B cell (primary cell): ENCODE results near the gene KCNQ2. TPM values are rescaled to one million over a fixed set of nuclear protein-coding genes. Genes with fewer than 3 reads are reported as not detected.

Experiments
- ATAC-seq: fragments of 200-7000 bp; cut with Tn5 transposase; one replicate; pipeline ENCODE4 v1.10.0; 2021; ENCODE audit warnings: low read depth, mild to moderate bottlenecking, moderate number of reproducible peaks, moderate library complexity
- CTCF ChIA-PET: fragments of 350-600 bp; sonication (Branson Sonifier 250); formaldehyde crosslinking; loops from one replicate; lab custom pipeline; 2021; ENCODE audit warnings: antibody characterized with exemption, inconsistent platforms; lab: Charles Lee
- POLR2A ChIA-PET: fragments of 350-600 bp; sonication (Branson Sonifier 250); formaldehyde crosslinking; loops from one replicate; lab custom pipeline; 2021; ENCODE audit warnings: antibody characterized with exemption; lab: Charles Lee
- DNase-seq: peaks from one replicate; pipeline ENCODE4 v3.0.0; 2013
- H2AFZ ChIP-seq: 2 replicates; pipeline ENCODE4 v1.6.1; 2012; ENCODE audit warnings: mild to moderate bottlenecking, low read depth, low read length; ENCODE audit not compliant: insufficient read depth, poor library complexity, severe bottlenecking
- H3K27ac ChIP-seq, 2 donors: 1 replicate in 1 of 2; 2 replicates in 1 of 2; pipeline ENCODE4 v1.5.1; 2012 to 2013; ENCODE audit warnings: low read length in 2 of 2, mild to moderate bottlenecking in 2 of 2, moderate library complexity in 1 of 2
- H3K27me3 ChIP-seq, 4 experiments: fragments of 200-600 bp in 1 of 4; sonication (generic) in 1 of 4; replicated peaks in 1 of 4; 1 replicate in 2 of 4; 2 replicates in 2 of 4; pipeline versions ENCODE4 v1.6.1 to v1.7.0; 2013 to 2016; ENCODE audit warnings: low read length in 3 of 4, mild to moderate bottlenecking in 2 of 4, mixed read lengths in 1 of 4, moderate library complexity in 1 of 4; ENCODE audit not compliant: insufficient read depth in 4 of 4, control insufficient read depth in 3 of 4; ENCODE audit errors: control extremely low read depth in 1 of 4
- H3K36me3 ChIP-seq, 2 experiments: replicated peaks in 1 of 2; 1 replicate in 1 of 2; 2 replicates in 1 of 2; pipeline versions ENCODE4 v1.6.1 to v1.7.1; 2013; ENCODE audit warnings: low read length in 1 of 2; ENCODE audit not compliant: insufficient read depth in 2 of 2, control insufficient read depth in 1 of 2; ENCODE audit errors: control extremely low read depth in 1 of 2, extremely low read depth in 1 of 2
- H3K4me1 ChIP-seq, 2 donors: fragments of 200-600 bp in 1 of 2; sonication (generic) in 1 of 2; 1 replicate in 1 of 2; 2 replicates in 1 of 2; pipeline versions ENCODE4 v1.5.1 to v1.6.1; 2013 to 2017; ENCODE audit warnings: low read length in 2 of 2; ENCODE audit not compliant: control insufficient read depth in 2 of 2, insufficient read depth in 2 of 2
- H3K4me2 ChIP-seq: replicated peaks from 2 replicates; pipeline ENCODE3; 2012; ENCODE audit warnings: mild to moderate bottlenecking, low read depth, low read length; ENCODE audit not compliant: poor library complexity, severe bottlenecking
- H3K4me3 ChIP-seq, 5 experiments: fragments of 200-600 bp in 1 of 5; sonication (generic) in 1 of 5; 1 replicate in 3 of 5; 2 replicates in 2 of 5; pipeline versions ENCODE4 v1.5.1 to v1.7.0; 2011 to 2016; ENCODE audit warnings: low read length in 4 of 5, mild to moderate bottlenecking in 4 of 5, low read depth in 2 of 5, control low read depth in 1 of 5, moderate library complexity in 1 of 5; ENCODE audit not compliant: insufficient read depth in 1 of 5; ENCODE audit errors: control extremely low read depth in 1 of 5, extremely low read depth in 1 of 5
- H3K79me2 ChIP-seq: fragments of 200-600 bp; sonication (generic); one replicate; pipeline ENCODE4 v1.6.0; 2016; ENCODE audit warnings: low read length; ENCODE audit not compliant: control insufficient read depth, insufficient read depth
- H3K9ac ChIP-seq: fragments of 200-600 bp; sonication (generic); 2 replicates; pipeline ENCODE4 v1.6.1; 2017; ENCODE audit warnings: mild to moderate bottlenecking, low read length, moderate library complexity
- H3K9me3 ChIP-seq, 3 donors: one replicate each; pipeline versions ENCODE4 v1.6.1 to v1.7.1; 2013; ENCODE audit warnings: low read length in 2 of 3; ENCODE audit not compliant: control insufficient read depth in 2 of 3, insufficient read depth in 1 of 3; ENCODE audit errors: control extremely low read depth in 1 of 3
- H4K20me1 ChIP-seq: 2 replicates; pipeline ENCODE4 v1.6.0; 2012; ENCODE audit warnings: mild to moderate bottlenecking, low read length; ENCODE audit not compliant: insufficient read depth, control insufficient read depth, poor library complexity, severe bottlenecking
- H3K27ac Mint-ChIP-seq: one replicate; pipeline ENCODE4 v1.8.0; 2021; ENCODE audit warnings: mixed read lengths
- H3K27me3 Mint-ChIP-seq: one replicate; pipeline ENCODE4 v1.8.0; 2021; ENCODE audit warnings: mixed read lengths
- H3K4me1 Mint-ChIP-seq: one replicate; pipeline ENCODE4 v1.8.0; 2021; ENCODE audit warnings: mixed read lengths
- H3K4me3 Mint-ChIP-seq: one replicate; pipeline ENCODE4 v1.8.0; 2021; ENCODE audit warnings: mixed read lengths
- H3K9me3 Mint-ChIP-seq: one replicate; pipeline ENCODE4 v1.8.0; 2022; ENCODE audit warnings: mixed read lengths; ENCODE audit not compliant: insufficient read depth
- EZH2 ChIP-seq: IDR thresholded peaks from 2 replicates; pipeline ENCODE4 v1.6.1; 2012; ENCODE audit warnings: borderline replicate concordance, low read depth, mild to moderate bottlenecking, moderate library complexity, low read length; ENCODE audit not compliant: insufficient read depth, poor library complexity, severe bottlenecking
- WGBS: methylation state at CpG from one replicate; pipeline ENCODE4 v1.1.5; 2013; ENCODE audit warnings: missing lambda C conversion rate; ENCODE audit not compliant: insufficient coverage; 5-methylcytosine and 5-hydroxymethylcytosine counted together
- intact Hi-C: fragments of 100-400 bp; cut with micrococcal nuclease; formaldehyde crosslinking; loops from one replicate; pipeline ENCODE4 v1.10.0; 2022
- polyA plus RNA-seq: library from polyadenylated mRNA; depleted of rRNA; stranded (reverse); fragments of >200 nt; gene quantifications from 2 replicates; pipeline ENCODE4 v1.2.3, GENCODE V29; 2012
- total RNA-seq, 2 donors: library from RNA; stranded (reverse); fragments of 120-200 nt in 1 of 2; gene quantifications; 1 replicate in 1 of 2; 2 replicates in 1 of 2; pipeline versions ENCODE4 v1.2.3 to v1.2.4, GENCODE V29; 2013 to 2022
- TF ChIP-seq, protein P1 (sequence below): fragments of 200-600 bp; IDR thresholded peaks from one replicate; pipeline ENCODE4 v1.8.0; 2022; ENCODE audit warnings: antibody characterized with exemption, mild to moderate bottlenecking

Gene KCNQ2
- total and polyA plus RNA-seq, 2 donors (not counting 1 experiment from before 2014, with no cell fraction given), result 0.12 TPM; not detected in 1

DNA sequence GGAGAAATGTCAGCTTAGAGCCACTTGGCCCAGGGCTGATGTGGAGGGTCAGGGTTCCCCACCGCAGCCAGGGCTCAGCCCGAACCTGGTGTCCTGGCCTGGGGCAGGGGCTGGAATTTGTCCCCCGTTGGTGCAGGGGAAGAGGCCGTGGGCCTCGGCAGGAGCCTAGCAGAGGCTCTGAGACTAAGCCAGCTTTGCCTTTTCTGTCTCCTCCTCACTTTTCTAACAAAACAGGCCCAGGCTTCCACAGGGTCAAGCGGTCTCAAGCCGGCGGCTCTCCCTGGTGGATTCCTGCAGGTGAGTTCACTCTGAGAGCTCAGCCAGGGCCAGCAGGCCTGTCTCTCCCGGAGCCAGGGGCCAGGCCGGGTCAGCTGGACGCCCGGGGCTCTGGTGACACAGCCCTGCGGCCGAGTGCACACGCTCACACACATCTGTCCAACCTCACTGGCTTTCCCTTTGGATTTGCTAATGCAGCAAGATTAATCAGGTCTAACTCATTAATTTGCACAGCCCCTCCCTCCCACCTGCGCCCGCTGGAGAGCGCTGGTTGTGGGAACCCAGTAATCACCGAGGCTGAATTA is 108.4 kb downstream of the KCNQ2 start:
- H4K20me1 ChIP-seq, result no peaks in the 10 kb centered on the region
- peaks cover 17% of the 10 kb centered on the region for H3K27me3 Mint-ChIP-seq
- H3K4me1 Mint-ChIP-seq, result peaks cover 4% of the 10 kb centered on the region
- no peaks in the 10 kb centered on the region for H3K79me2 ChIP-seq
- TF ChIP-seq EZH2, result no peak
- TF ChIP-seq, protein P1, sequence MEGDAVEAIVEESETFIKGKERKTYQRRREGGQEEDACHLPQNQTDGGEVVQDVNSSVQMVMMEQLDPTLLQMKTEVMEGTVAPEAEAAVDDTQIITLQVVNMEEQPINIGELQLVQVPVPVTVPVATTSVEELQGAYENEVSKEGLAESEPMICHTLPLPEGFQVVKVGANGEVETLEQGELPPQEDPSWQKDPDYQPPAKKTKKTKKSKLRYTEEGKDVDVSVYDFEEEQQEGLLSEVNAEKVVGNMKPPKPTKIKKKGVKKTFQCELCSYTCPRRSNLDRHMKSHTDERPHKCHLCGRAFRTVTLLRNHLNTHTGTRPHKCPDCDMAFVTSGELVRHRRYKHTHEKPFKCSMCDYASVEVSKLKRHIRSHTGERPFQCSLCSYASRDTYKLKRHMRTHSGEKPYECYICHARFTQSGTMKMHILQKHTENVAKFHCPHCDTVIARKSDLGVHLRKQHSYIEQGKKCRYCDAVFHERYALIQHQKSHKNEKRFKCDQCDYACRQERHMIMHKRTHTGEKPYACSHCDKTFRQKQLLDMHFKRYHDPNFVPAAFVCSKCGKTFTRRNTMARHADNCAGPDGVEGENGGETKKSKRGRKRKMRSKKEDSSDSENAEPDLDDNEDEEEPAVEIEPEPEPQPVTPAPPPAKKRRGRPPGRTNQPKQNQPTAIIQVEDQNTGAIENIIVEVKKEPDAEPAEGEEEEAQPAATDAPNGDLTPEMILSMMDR, result no peak
- intact Hi-C loops, result no loop called here
- no peak overlapping the region for H3K4me3 Mint-ChIP-seq
- no peaks in the 10 kb centered on the region for H3K36me3 ChIP-seq
- DNase-seq (no peak), ATAC-seq (no peak)
- peaks cover 0 to 17% (median 0%) of the 10 kb centered on the region in 3 donors for H3K9me3 ChIP-seq
- peaks cover 0 to 9% of the 10 kb centered on the region in 2 donors for H3K4me1 ChIP-seq
- ChIA-PET CTCF (no interaction called here), POLR2A (no interaction called here)
- no peak overlapping the region for H3K27ac Mint-ChIP-seq
- H3K9me3 Mint-ChIP-seq, result no peaks in the 10 kb centered on the region
- H3K27me3 ChIP-seq, result peaks cover 0 to 41% (median 7%) of the 10 kb centered on the region in 4 experiments
- no peak overlapping the region for H3K4me3 ChIP-seq
- no peak overlapping the region for H3K4me2 ChIP-seq
- H2AFZ ChIP-seq, result no peak overlapping the region
- 89% methylated on average over 19 of the region's 19 CpGs for WGBS
- H3K9ac ChIP-seq, result no peak overlapping the region
- H3K27ac ChIP-seq, result no peak overlapping the region
